Activated T-helper 1 cell treated with anti-CD3 and anti-CD28 coated beads, Interleukin-12 subunit alpha, Interleukin-12 subunit beta, Interleukin-2, Interleukin-4 antibody, amounts not matched to agents 30 ng/mL and 10 ng/mL and 1 ng/mL, durations not matched to agents 14 hours and 24 hours and 36 hours (primary cell): ENCODE results near the gene PMPCA. TPM values are rescaled to one million over a fixed set of nuclear protein-coding genes. Genes with fewer than 3 reads are reported as not detected.

ENCODE experiments used
- DNase-seq: peaks from one replicate; pipeline ENCODE4 v3.0.0; 2021; ENCODE audit warnings: low spot score
- H3K27ac Mint-ChIP-seq: one replicate; pipeline ENCODE4 v1.8.0; 2021; ENCODE audit warnings: mild to moderate bottlenecking, mixed read lengths
- H3K27me3 Mint-ChIP-seq: one replicate; pipeline ENCODE4 v1.8.0; 2022; ENCODE audit warnings: mild to moderate bottlenecking, moderate library complexity, mixed read lengths; ENCODE audit not compliant: insufficient read depth
- H3K36me3 Mint-ChIP-seq: one replicate; pipeline ENCODE4 v1.8.0; 2021; ENCODE audit warnings: low read depth, mixed read lengths
- H3K4me1 Mint-ChIP-seq: one replicate; pipeline ENCODE4 v1.8.0; 2021; ENCODE audit warnings: low read depth, mixed read lengths
- H3K4me3 Mint-ChIP-seq: one replicate; pipeline ENCODE4 v1.8.0; 2021; ENCODE audit warnings: mild to moderate bottlenecking, moderate library complexity, mixed read lengths
- H3K9me3 Mint-ChIP-seq: one replicate; pipeline ENCODE4 v1.8.0; 2021; ENCODE audit warnings: mixed read lengths
- intact Hi-C: fragments of 100-400 bp; cut with micrococcal nuclease; formaldehyde crosslinking; loops from one replicate; pipeline ENCODE4 v1.15.1; 2024
- total RNA-seq: library from RNA; stranded (reverse); gene quantifications from 2 replicates; pipeline ENCODE4 v1.2.3, GENCODE V29; 2022

The PMPCA gene
- total RNA-seq, 1 donor from 2014 or later: 104 TPM

DNA sequence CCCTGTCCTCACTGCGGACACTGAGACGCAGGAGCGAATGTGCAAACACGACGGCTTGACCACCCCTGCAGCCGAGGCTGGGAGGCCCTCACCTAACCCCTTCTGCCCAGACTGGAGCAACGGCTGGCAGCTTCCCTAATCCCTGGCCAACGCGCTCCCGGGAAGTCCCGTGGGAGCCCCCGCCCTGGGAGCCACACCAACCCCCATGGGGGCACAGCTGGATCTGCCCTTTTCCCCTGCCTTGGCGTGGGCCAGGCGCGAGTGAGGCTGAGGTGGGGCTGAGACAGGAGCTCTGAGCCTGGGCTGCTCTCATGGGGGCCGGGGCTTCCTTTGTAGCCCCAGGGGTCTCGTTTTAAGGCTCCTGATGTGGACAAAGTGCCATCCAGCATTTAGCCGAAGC is 42.3 kb upstream of the PMPCA start:
- DNase-seq: no peak
- H3K27ac Mint-ChIP-seq: no peak overlapping the region
- no peak overlapping the region for H3K4me3 Mint-ChIP-seq
- H3K9me3 Mint-ChIP-seq: no peaks in the 10 kb centered on the region
- H3K27me3 Mint-ChIP-seq: no peaks in the 10 kb centered on the region
- peaks cover 3% of the 10 kb centered on the region for H3K36me3 Mint-ChIP-seq
- H3K4me1 Mint-ChIP-seq: no peaks in the 10 kb centered on the region
- intact Hi-C loops: no loop called here

DNA sequence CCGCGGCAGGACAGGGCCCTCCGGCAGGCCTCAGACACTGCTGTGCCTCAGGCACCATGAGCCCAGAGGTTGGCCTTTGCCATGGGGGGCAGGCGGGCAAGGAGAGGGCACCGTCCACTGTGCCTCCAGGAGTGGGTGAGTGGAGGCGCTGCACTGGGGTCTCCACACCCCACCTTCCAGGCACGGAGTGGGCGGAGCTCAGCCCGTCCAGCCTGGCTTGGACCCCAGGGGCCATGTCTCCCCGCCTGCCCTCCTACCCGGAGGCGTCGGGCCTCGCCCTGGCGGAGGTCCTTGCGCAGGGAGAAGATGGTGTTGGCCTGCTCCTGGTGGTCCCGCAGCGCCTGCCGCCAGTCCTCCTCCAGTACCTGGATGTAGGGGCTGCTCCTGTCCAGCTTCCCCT is 40.4 kb upstream of the PMPCA start:
- Mint-ChIP-seq H3K4me3 (no peak overlapping the region), H3K27me3 (no peaks in the 10 kb centered on the region), H3K4me1 (no peaks in the 10 kb centered on the region), H3K27ac (no peak overlapping the region), H3K9me3 (no peaks in the 10 kb centered on the region), H3K36me3 (peaks cover 1% of the 10 kb centered on the region)
- no peak for DNase-seq
- intact Hi-C loops: no loop called here

DNA sequence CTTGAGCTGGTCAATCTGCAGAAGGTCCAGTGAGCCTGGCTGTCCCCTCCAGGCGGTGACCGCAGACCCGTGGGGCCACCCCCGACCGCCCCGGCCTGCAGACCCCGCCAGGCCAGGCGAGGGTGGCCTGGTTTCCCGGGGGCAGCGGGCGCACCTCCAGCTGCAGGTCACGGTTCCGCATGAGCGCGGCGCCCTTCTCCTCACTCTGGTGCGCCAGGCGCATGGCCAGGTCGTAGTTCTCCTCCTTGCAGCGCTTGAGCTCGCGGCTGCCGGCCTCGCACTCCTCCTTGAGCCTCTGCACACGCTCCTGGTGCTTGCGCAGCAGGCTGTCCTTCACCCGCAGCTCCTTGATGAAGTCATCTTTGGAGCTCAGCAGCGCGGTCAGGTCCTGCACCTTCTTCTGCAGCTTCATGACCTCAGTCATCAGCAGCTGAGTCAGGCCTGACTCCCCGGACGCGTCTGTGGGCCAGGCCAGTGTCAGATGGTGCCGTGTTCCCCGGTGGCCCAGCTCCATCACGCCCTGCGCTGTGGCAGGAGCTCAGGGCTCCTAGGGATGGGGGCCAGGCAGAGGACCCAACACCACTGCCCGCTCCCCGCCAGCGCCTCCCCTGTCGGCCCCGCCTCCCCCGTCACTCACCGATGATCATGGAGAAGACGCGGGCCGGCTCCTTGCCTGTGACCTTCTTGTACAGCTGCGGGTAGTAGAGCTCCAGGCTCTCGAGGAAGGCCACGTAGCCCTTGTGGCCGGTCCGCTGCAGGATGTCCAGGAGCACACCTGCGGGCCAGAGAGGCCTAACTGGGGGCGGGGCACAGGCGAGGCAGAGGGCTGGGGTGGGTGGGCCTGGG is 39.5 kb upstream of the PMPCA start:
- no peak overlapping the region for H3K4me3 Mint-ChIP-seq
- H3K9me3 Mint-ChIP-seq: no peaks in the 10 kb centered on the region
- no peaks in the 10 kb centered on the region for H3K27me3 Mint-ChIP-seq
- peaks cover 1% of the 10 kb centered on the region for H3K36me3 Mint-ChIP-seq
- DNase-seq: no peak
- no peaks in the 10 kb centered on the region for H3K4me1 Mint-ChIP-seq
- no peak overlapping the region for H3K27ac Mint-ChIP-seq
- intact Hi-C loops: no loop called here

DNA sequence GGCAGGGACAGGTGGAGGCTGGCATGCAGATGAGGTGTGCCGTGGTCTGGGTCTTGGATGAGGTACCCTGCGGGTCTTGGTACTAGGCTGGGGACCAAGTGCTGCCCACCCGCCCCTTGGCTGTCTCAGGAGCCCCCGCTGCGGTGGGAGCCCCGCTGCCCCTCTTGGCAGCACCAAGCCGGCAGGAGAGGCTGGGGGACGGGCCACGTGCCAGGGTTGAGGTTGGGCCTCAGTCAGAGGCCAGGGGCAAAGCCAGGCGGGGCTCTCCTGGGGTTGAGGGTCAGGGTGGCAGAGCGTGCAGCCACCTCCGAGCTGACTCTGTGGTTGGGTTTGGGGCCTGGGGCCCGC is 39.0 kb upstream of the PMPCA start:
- H3K9me3 Mint-ChIP-seq: no peaks in the 10 kb centered on the region
- no peaks in the 10 kb centered on the region for H3K27me3 Mint-ChIP-seq
- intact Hi-C loops: no loop called here
- H3K27ac Mint-ChIP-seq: no peak overlapping the region
- H3K4me1 Mint-ChIP-seq: no peaks in the 10 kb centered on the region
- H3K4me3 Mint-ChIP-seq: no peak overlapping the region
- H3K36me3 Mint-ChIP-seq: peaks cover 1% of the 10 kb centered on the region
- no peak for DNase-seq

DNA sequence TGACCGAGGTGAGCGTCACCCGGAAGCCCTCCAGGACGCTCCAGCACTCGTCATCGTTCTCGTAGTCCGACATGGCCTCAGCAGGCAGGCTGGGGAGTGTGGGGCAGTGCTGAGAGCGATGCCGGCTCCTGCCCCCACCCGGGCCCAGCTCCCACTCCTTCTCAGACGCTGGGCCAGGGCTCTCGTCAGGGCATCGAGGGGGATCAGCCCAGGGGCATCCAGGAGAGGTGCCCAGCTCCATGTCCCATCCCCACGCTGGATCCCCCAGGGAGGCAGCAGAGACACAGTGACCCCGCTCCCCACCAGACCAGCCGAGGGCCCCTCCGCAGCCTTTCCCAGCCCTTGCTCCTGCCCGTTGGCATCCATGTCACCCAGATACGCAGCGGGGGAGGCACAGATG is 38.5 kb upstream of the PMPCA start:
- peaks cover 1% of the 10 kb centered on the region for H3K36me3 Mint-ChIP-seq

DNA sequence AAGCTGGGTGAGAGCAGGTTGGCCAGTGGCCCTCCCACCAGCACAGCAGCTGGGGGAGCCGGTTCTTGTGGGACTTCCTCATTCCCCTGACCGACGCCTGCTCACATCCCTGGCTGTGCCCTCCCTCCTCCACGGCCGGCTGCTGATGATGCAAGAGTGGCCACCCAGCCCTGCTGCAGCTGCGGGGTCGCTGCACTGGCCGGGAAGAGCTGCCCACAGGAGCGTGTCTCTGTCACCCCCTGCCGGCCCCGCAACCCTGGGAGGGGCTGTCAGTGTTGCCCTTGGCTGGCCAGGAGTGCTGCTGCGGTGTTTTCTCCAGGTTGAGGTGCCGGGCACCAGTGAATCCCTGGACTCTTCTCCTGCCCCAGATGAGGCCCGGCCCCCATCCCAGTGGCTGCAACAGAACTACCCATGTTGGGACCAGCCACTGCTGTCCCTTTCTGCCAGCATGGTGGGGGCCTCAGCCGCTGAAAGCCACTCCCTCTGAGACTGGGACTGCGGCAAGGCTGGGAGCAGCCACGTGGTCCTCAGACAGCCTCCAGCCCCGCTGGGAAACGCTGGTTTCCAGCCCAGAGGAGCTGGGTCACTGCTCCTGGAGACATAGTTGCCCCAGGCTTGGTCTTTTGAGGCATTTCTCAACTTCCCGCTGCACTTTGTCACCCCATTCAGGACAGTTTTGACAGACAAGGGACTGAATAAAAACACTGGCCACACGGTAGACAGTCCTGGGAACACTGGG is 37.7 kb upstream of the PMPCA start:
- Mint-ChIP-seq H3K4me3 (peak overlapping the region; percentile 57), H3K4me1 (no peaks in the 10 kb centered on the region), H3K9me3 (no peaks in the 10 kb centered on the region), H3K36me3 (peaks cover 1% of the 10 kb centered on the region), H3K27me3 (no peaks in the 10 kb centered on the region), H3K27ac (no peak overlapping the region)
- no peak for DNase-seq
- intact Hi-C loops: no loop called here

More for the DNA sequence above, 38.5 kb upstream of the PMPCA start:
- Mint-ChIP-seq H3K27me3 (no peaks in the 10 kb centered on the region), H3K4me3 (no peak overlapping the region), H3K4me1 (no peaks in the 10 kb centered on the region), H3K9me3 (no peaks in the 10 kb centered on the region), H3K27ac (no peak overlapping the region)
- intact Hi-C loops: no loop called here
- no peak for DNase-seq

DNA sequence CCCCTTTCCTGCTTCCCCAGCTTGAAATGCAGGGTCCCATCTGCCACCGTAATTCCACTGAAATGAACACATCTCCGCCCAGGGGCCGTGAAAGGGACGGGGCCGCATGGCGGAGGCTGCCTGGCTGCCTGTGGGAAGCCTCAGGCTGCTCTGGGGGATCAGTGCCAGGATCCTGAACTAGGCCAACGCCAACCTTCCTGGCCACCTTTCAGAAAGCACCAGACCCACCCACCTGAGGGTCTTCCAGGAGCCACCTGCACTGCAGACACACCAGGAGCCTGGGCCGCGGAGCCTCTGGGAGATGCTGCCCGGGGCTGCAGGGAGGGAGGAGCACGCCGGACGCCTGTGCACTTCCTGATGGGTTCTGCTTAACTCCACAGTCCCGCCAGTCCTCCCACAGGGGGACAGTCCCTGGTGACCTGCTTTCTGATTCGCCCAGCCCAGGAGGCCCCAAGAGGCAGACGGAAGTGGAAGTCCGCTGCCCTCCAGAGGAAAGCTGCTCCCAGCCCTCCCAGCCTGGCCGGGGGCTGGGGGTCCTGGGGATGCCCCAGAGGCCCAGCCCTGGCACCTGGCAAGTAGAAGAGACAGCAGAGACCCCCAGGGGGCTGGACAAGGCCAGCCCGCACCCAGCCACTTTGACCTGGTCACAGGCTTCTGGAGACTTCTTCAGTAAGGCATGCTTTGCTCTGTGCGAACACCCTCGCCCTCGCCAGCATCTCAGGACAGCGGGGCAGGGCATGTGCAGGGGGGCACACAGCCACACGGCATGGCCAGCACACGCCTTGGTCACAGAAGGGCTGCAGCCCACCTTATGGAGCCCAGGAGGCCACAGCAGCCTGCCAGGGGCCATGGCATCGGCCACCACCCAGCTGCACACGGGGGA is 36.9 kb upstream of the PMPCA start, which contains the start of gene CARD9:
Gene CARD9, minus strand, starts transcription at position 370 of the 883 bp plus-strand sequence. CDS start 1,591 bp downstream, outside the sequence.
- intact Hi-C loops: no loop called here
- Mint-ChIP-seq H3K36me3 (peaks cover 1% of the 10 kb centered on the region), H3K4me1 (no peaks in the 10 kb centered on the region), H3K9me3 (no peaks in the 10 kb centered on the region), H3K4me3 (peak within 1 kb of the TSS; percentile 57), H3K27ac (no peak within 1 kb of the TSS), H3K27me3 (no peaks in the 10 kb centered on the region)
- no peak for DNase-seq

DNA sequence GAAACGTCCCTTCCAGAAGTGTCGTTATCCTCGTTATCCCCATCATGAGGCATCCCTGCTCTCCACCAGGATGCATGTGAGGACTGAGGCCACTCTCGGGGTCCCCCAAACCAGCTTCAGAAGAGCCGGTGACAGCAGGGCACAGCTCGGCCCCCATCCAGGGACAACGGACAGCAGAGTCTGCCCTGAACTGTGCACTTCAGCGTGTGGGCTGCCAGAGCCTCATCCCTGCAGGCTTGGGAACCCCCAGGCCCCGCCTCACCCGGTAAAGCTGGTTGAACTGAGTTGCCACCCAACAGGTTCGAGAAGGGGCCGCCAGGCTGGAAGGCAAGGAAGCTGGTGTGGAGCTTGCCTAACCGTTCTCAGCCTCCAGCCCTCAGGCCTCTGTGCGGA is 36.3 kb upstream of the PMPCA start:
- H3K27me3 Mint-ChIP-seq: no peaks in the 10 kb centered on the region
- H3K27ac Mint-ChIP-seq: no peak overlapping the region
- H3K4me3 Mint-ChIP-seq: no peak overlapping the region
- no peaks in the 10 kb centered on the region for H3K9me3 Mint-ChIP-seq
- no peak for DNase-seq
- intact Hi-C loops: no loop called here
- H3K4me1 Mint-ChIP-seq: no peaks in the 10 kb centered on the region
- peaks cover 3% of the 10 kb centered on the region for H3K36me3 Mint-ChIP-seq

DNA sequence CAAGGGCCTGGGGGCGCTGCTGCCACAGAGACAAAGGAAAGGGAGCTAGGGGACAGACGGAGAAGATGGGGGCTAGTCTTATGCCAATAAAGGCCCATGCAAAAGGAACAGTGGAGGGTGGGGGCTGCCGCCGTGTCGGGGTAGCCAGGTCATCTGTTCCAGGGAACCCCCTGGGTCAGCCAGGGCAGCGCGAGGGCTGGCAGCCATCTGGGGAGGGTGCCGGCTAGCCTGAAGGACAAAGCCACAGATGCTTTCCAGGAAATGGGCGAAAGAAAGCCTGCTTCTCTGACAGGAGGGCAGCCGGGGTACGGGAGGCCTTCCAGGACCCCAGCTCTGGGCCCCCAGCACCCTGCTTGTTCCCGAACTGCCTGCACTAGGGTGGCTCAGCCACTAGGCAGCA is 35.4 kb upstream of the PMPCA start:
- Mint-ChIP-seq H3K4me3 (no peak overlapping the region), H3K36me3 (peaks cover 3% of the 10 kb centered on the region), H3K4me1 (no peaks in the 10 kb centered on the region), H3K9me3 (no peaks in the 10 kb centered on the region), H3K27me3 (no peaks in the 10 kb centered on the region), H3K27ac (no peak overlapping the region)
- DNase-seq: no peak
- intact Hi-C loops: no loop called here

DNA sequence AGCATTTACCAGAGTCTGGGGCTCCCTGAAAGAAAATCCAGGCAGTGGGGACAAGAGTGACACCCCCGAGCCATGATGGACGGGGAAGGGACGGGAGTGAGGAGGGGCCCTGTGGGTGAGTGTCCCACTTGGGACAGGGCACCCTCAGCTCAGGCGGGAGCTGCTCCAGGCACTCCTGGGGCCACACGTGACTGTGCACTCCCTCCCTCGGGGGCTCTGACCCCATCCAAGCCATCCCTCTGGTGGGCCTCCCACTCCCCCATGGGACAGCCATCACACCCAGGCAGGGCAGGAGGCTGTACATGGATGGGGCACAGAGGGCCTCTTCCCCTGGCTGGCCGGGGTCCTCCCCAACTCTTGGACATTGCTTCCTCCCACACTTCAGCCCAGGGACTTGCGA is 34.0 kb upstream of the PMPCA start:
- intact Hi-C loops: no loop called here
- DNase-seq: no peak
- Mint-ChIP-seq H3K4me3 (no peak overlapping the region), H3K36me3 (peaks cover 3% of the 10 kb centered on the region), H3K27me3 (no peaks in the 10 kb centered on the region), H3K4me1 (no peaks in the 10 kb centered on the region), H3K27ac (no peak overlapping the region), H3K9me3 (no peaks in the 10 kb centered on the region)

DNA sequence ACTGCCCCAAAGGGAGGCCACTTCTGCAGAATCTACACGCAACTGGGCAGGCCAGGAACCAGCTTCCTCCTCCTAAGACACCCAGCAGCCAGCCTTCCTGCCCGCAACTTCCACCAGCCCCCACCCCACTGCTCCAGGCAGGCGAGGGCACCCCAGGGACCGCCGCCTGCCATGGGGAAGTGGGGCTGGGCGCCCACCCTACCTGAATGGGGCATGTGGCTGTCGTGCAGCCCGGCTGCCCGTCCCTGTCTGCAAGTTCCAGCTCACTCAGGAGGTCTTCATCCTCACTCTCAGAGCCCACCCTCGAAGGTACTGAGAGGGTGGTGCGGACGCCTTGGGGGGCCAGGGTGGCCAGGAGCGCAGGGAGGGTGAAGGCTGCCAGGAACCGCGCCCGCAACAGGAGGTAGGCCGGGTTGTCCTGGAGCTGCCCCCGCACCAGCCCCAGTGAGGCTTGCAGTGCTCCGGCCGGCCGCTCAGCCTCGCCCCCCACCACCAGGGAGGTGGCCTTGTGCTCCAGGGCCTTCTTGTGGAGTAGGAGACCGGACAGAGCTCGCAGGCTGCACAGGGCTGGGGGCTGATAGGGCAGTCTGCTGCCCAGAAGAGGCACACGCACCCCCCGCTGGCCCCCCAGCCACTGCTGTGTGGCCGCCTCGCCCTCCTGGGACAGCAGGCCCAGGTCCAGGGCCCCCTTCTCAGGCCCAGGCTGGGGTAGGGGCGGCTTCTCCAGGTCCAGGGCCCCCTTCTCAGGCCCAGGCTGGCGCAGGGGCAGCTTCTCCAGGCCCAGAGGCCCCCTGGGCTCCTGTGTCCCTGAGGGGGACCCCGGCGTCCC is 32.9 kb upstream of the PMPCA start:
- DNase-seq: no peak
- Mint-ChIP-seq H3K27ac (no peak overlapping the region), H3K27me3 (no peaks in the 10 kb centered on the region), H3K4me1 (no peaks in the 10 kb centered on the region), H3K4me3 (no peak overlapping the region), H3K36me3 (peaks cover 4% of the 10 kb centered on the region), H3K9me3 (no peaks in the 10 kb centered on the region)
- intact Hi-C loops: no loop called here
